ENCODE results near the gene SCML1.

SCML1 gene

DNA sequence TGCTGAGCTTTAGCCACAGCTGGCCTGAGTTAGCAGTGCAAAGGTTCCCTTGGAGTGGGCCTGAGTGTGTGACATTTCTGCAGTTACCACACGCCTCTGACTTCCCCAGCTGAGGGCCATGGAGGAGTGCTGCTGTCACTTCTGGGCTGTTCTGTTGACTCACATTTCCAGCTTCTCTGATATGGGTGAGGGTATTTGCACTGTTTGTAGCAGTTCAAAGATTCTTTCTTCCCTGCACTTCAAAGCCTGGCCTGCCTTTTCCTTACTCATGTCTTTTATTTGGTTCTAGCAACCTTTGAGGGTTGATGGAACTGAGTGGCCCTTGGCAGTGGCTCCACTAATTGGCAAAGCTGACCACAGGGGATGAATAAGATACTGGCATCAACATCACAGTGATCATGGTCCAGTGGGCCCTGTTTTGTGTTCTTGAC is 26.4 kb upstream of the SCML1 start:
- TF ChIP-seq, protein P1, sequence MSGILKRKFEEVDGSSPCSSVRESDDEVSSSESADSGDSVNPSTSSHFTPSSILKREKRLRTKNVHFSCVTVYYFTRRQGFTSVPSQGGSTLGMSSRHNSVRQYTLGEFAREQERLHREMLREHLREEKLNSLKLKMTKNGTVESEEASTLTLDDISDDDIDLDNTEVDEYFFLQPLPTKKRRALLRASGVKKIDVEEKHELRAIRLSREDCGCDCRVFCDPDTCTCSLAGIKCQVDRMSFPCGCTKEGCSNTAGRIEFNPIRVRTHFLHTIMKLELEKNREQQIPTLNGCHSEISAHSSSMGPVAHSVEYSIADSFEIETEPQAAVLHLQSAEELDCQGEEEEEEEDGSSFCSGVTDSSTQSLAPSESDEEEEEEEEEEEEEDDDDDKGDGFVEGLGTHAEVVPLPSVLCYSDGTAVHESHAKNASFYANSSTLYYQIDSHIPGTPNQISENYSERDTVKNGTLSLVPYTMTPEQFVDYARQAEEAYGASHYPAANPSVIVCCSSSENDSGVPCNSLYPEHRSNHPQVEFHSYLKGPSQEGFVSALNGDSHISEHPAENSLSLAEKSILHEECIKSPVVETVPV (CRISPR knock-in tag; IDR thresholded peaks at IDR 0.05), result no peak
- TF ChIP-seq, protein P2, sequence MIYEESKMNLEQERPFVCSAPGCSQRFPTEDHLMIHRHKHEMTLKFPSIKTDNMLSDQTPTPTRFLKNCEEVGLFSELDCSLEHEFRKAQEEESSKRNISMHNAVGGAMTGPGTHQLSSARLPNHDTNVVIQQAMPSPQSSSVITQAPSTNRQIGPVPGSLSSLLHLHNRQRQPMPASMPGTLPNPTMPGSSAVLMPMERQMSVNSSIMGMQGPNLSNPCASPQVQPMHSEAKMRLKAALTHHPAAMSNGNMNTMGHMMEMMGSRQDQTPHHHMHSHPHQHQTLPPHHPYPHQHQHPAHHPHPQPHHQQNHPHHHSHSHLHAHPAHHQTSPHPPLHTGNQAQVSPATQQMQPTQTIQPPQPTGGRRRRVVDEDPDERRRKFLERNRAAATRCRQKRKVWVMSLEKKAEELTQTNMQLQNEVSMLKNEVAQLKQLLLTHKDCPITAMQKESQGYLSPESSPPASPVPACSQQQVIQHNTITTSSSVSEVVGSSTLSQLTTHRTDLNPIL (CRISPR knock-in tag; IDR thresholded peaks at IDR 0.05; ENCODE audit: low read depth), result no peak
- TF ChIP-seq GLIS3 (CRISPR knock-in tag; IDR thresholded peaks at IDR 0.05), result no peak
- no peak for TF ChIP-seq ZFP3 (CRISPR knock-in tag; IDR thresholded peaks at IDR 0.05)
- TF ChIP-seq SNAI2 (CRISPR knock-in tag; IDR thresholded peaks at IDR 0.05), result no peak
- no peak for TF ChIP-seq ZC3H10 (CRISPR knock-in tag; IDR thresholded peaks at IDR 0.05)
- TF ChIP-seq OSR1 (CRISPR knock-in tag; IDR thresholded peaks at IDR 0.05), result no peak
- no peak for TF ChIP-seq TCF4 (CRISPR knock-in tag; IDR thresholded peaks at IDR 0.05; ENCODE audit: borderline replicate concordance)
- TF ChIP-seq, protein P3, sequence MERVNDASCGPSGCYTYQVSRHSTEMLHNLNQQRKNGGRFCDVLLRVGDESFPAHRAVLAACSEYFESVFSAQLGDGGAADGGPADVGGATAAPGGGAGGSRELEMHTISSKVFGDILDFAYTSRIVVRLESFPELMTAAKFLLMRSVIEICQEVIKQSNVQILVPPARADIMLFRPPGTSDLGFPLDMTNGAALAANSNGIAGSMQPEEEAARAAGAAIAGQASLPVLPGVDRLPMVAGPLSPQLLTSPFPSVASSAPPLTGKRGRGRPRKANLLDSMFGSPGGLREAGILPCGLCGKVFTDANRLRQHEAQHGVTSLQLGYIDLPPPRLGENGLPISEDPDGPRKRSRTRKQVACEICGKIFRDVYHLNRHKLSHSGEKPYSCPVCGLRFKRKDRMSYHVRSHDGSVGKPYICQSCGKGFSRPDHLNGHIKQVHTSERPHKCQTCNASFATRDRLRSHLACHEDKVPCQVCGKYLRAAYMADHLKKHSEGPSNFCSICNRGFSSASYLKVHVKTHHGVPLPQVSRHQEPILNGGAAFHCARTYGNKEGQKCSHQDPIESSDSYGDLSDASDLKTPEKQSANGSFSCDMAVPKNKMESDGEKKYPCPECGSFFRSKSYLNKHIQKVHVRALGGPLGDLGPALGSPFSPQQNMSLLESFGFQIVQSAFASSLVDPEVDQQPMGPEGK (CRISPR knock-in tag; IDR thresholded peaks at IDR 0.05; ENCODE audit: borderline replicate concordance), result no peak
- TF ChIP-seq ARNTL (CRISPR knock-in tag; IDR thresholded peaks at IDR 0.05; ENCODE audit: borderline replicate concordance, low read depth), result no peak
- TF ChIP-seq, protein P4, sequence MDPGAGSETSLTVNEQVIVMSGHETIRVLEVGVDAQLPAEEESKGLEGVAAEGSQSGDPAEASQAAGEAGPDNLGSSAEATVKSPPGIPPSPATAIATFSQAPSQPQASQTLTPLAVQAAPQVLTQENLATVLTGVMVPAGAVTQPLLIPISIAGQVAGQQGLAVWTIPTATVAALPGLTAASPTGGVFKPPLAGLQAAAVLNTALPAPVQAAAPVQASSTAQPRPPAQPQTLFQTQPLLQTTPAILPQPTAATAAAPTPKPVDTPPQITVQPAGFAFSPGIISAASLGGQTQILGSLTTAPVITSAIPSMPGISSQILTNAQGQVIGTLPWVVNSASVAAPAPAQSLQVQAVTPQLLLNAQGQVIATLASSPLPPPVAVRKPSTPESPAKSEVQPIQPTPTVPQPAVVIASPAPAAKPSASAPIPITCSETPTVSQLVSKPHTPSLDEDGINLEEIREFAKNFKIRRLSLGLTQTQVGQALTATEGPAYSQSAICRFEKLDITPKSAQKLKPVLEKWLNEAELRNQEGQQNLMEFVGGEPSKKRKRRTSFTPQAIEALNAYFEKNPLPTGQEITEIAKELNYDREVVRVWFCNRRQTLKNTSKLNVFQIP (CRISPR knock-in tag; IDR thresholded peaks at IDR 0.05; ENCODE audit: borderline replicate concordance, low read depth), result no peak
- TF ChIP-seq BACH2 (CRISPR knock-in tag; IDR thresholded peaks at IDR 0.05; ENCODE audit: borderline replicate concordance), result no peak
- no peak; the same call in 2 of the 3 replicates for ATAC-seq

DNA sequence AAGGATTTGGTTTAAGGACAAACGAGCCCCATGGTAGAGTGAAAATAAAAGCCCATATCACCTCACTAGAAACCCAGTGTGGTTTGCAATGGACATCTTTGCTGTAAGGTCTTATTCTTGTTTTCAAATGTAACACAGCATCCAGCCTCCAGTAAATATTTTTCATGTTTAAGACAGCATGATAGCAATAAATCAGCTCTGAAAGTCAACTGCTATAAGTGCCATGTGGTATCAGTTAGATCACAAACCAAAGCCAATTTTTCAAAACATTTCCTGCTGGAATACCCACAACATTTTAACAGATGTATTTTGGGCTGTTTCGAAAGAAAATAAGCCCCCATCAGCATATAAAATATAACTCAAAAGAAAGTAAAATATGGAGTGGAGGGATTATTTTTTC is 24.0 kb upstream of the SCML1 start:
- TF ChIP-seq SNAI2 (CRISPR knock-in tag; IDR thresholded peaks at IDR 0.05), result no peak
- ATAC-seq, result peak; percentile 50; the same call in 2 of the 3 replicates

DNA sequence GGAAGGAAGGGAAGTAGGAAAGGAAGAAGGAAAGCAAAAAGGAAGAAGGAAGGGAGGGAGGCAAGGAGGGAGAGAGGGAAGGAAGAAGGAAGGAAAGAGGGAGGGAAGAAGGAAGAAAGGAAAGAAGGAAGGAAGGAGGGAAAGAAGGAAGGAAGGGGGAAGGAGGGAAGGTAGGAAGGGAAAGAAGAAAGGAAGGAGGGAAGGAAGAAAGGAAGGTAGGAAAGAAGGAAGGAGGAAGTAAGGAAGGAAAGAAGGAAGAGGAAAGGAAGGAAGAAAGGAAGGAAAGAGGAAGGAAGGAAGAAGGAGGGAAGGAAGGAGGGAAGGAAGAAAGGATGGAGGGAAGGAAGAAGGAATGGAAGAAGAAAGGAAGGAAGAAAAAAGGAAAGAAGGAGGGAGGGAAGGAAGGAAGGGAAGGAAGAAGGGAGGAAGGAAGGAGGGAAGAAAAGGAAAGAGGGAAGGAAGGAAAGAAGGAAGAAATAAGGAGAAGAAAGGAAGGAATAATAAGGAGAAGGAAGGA is 18.6 kb upstream of the SCML1 start:
- ATAC-seq, result no peak
- TF ChIP-seq, protein P2 (CRISPR knock-in tag; IDR thresholded peaks at IDR 0.05; ENCODE audit: low read depth), result no peak
- no peak for TF ChIP-seq RARB (CRISPR knock-in tag; IDR thresholded peaks at IDR 0.05)
- no peak for TF ChIP-seq CSDC2 (CRISPR knock-in tag; IDR thresholded peaks at IDR 0.05)

DNA sequence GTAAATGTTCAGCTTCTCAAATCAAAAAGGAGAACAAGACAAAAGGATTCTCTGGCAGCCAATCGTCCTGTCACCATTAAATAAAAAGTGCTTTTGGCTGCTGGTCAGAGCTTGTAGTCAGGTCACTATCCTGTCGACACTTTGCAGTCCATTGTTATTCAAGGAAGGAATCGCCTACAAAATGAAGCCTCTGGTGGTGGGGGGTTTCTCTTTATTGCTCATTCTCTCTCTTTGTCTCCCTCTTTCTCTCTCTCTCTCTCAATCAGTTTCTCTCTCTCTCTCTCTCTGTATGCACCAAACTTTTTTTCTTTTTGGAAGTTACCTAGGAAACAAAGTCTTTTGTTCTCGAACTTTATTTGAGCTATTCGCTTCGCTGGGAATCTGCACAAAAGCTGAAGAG is 17.6 kb upstream of the SCML1 start:
- no peak for TF ChIP-seq GLIS3 (CRISPR knock-in tag; IDR thresholded peaks at IDR 0.05)
- no peak for TF ChIP-seq ZFP3 (CRISPR knock-in tag; IDR thresholded peaks at IDR 0.05)
- no peak for TF ChIP-seq TCF4 (CRISPR knock-in tag; IDR thresholded peaks at IDR 0.05; ENCODE audit: borderline replicate concordance)
- TF ChIP-seq, protein P1 (CRISPR knock-in tag; IDR thresholded peaks at IDR 0.05), result no peak
- no peak for TF ChIP-seq ZC3H10 (CRISPR knock-in tag; IDR thresholded peaks at IDR 0.05)
- no peak for TF ChIP-seq PPARA (CRISPR knock-in tag; IDR thresholded peaks at IDR 0.05; ENCODE audit: borderline replicate concordance)
- TF ChIP-seq ISL1 (CRISPR knock-in tag; IDR thresholded peaks at IDR 0.05), result no peak
- no peak for TF ChIP-seq OSR1 (CRISPR knock-in tag; IDR thresholded peaks at IDR 0.05)
- TF ChIP-seq ARNTL (CRISPR knock-in tag; IDR thresholded peaks at IDR 0.05; ENCODE audit: borderline replicate concordance, low read depth), result no peak
- TF ChIP-seq, protein P2 (CRISPR knock-in tag; IDR thresholded peaks at IDR 0.05; ENCODE audit: low read depth), result no peak
- no peak for TF ChIP-seq TOX (CRISPR knock-in tag; IDR thresholded peaks at IDR 0.05; ENCODE audit: borderline replicate concordance)
- TF ChIP-seq ESRRG (CRISPR knock-in tag; IDR thresholded peaks at IDR 0.05), result no peak
- TF ChIP-seq, protein P5, sequence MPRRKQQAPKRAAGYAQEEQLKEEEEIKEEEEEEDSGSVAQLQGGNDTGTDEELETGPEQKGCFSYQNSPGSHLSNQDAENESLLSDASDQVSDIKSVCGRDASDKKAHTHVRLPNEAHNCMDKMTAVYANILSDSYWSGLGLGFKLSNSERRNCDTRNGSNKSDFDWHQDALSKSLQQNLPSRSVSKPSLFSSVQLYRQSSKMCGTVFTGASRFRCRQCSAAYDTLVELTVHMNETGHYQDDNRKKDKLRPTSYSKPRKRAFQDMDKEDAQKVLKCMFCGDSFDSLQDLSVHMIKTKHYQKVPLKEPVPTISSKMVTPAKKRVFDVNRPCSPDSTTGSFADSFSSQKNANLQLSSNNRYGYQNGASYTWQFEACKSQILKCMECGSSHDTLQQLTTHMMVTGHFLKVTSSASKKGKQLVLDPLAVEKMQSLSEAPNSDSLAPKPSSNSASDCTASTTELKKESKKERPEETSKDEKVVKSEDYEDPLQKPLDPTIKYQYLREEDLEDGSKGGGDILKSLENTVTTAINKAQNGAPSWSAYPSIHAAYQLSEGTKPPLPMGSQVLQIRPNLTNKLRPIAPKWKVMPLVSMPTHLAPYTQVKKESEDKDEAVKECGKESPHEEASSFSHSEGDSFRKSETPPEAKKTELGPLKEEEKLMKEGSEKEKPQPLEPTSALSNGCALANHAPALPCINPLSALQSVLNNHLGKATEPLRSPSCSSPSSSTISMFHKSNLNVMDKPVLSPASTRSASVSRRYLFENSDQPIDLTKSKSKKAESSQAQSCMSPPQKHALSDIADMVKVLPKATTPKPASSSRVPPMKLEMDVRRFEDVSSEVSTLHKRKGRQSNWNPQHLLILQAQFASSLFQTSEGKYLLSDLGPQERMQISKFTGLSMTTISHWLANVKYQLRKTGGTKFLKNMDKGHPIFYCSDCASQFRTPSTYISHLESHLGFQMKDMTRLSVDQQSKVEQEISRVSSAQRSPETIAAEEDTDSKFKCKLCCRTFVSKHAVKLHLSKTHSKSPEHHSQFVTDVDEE (CRISPR knock-in tag; IDR thresholded peaks at IDR 0.05), result no peak
- no peak for TF ChIP-seq ZFP30 (CRISPR knock-in tag; IDR thresholded peaks at IDR 0.05)
- no peak for ATAC-seq

Data from SK-N-SH treated with all-trans-retinoic acid at 6 μM for 48 hours (cell line).